Measurements from ENCODE around the gene HOXA10. TPM values are rescaled to one million over a fixed set of nuclear protein-coding genes. Genes with fewer than 3 reads are reported as not detected.
A peak's percentile ranks its signal among the peaks of the same experiment; 100 is the strongest.

Gene HOXA10
- total RNA-seq, 2 experiments from 2014 or later = not detected

DNA sequence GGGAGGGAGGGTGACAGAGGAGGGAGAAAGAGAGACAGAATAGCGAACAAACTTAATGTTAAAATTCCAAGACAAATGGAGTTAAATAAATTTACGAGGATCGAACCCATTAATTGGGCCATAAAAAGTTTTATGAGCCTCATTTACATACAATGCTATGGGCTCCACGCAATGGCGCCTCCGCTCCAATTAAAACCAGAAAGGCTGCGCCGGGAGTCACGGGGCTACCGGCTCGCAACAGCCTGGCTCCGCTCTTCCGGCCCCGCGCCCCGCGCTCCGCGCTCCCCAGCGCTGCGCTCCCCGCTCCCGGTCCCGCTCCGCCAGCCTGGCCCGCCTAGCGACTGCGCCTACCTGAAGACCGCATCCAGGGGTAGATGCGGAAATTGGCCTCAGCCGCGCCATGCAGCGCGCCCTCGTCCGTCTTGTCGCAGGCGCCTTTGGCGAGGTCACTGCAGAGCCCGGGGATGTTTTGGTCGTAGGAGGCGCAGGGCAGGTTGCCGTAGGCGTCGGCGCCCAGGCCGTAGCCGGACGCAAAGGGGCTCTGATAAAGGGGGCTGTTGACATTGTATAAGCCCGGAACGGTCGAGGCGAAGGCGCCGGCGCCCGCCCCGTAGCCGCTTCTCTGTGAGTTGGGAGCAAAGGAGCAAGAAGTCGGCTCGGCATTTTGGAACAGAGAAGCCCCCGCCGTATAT, 18.2 kb downstream of the HOXA10 start:
- CTCF ChIA-PET = interaction anchor here (0.7 to 1.4 kb wide), 4 partner anchors 12 to 34 kb away, joined by 3 to 6 read pairs (median 3); no protein-coding TSS in a partner anchor
- H3K27me3 Mint-ChIP-seq = peaks cover 88% of the 10 kb centered on the region
- peak overlapping the region; percentile 47 for H3K4me3 Mint-ChIP-seq
- no peak for DNase-seq
- H3K4me1 Mint-ChIP-seq = peaks cover 21% of the 10 kb centered on the region
- H3K36me3 Mint-ChIP-seq (ENCODE audit: low read depth) = peaks cover 3% of the 10 kb centered on the region
- POLR2A ChIA-PET = no interaction called here
- H3K9me3 Mint-ChIP-seq = no peaks in the 10 kb centered on the region
- H3K27ac Mint-ChIP-seq = peak overlapping the region; percentile 82

- POLR2A ChIA-PET = no interaction called here
These were observed 19.0 kb downstream of the HOXA10 start for GRCh38 chr7:27154901-27155815.

DNA sequence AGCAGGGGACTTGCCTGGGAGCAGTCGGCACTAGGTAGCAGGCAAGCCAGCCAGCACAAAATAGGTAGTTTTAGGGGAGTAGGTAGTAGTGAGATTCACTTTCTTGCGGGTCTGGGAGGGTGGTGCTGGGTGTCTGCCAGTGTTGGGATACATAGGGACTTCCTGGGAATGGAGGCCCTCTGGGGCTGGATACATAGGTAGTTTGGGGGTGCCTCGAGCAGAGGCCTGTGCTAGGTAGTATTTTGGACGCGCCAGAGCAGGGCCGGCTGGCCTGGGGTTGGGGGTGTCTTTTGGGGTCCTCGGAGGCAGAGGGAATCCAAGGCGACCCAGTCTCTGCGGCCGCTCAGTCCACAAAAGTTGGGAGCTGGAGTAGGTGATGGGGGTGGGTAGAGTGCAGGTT, 19.8 kb downstream of the HOXA10 start:
- CTCF ChIA-PET = interaction anchor here (0.7 kb wide), 1 partner anchor 40 kb away, joined by 3 read pairs; no protein-coding TSS in a partner anchor
- no peak for DNase-seq
- Mint-ChIP-seq H3K36me3 (ENCODE audit: low read depth) (peaks cover 1% of the 10 kb centered on the region), H3K27ac (no peak overlapping the region), H3K4me3 (no peak overlapping the region), H3K4me1 (peaks cover 21% of the 10 kb centered on the region), H3K27me3 (peaks cover 90% of the 10 kb centered on the region), H3K9me3 (no peaks in the 10 kb centered on the region)
- POLR2A ChIA-PET = no interaction called here

More at GRCh38 chr7:27154901-27155815, 19.0 kb downstream of the HOXA10 start:
- Mint-ChIP-seq H3K9me3 (no peaks in the 10 kb centered on the region), H3K27ac (peak overlapping the region; percentile 82), H3K4me3 (peak overlapping the region; percentile 47), H3K36me3 (ENCODE audit: low read depth) (peaks cover 3% of the 10 kb centered on the region), H3K4me1 (peaks cover 25% of the 10 kb centered on the region), H3K27me3 (peaks cover 91% of the 10 kb centered on the region)
- CTCF ChIA-PET = interaction anchor here (0.7 to 0.8 kb wide), 2 partner anchors 13 to 24 kb away, joined by 3 read pairs; no protein-coding TSS in a partner anchor
- DNase-seq = no peak

DNA sequence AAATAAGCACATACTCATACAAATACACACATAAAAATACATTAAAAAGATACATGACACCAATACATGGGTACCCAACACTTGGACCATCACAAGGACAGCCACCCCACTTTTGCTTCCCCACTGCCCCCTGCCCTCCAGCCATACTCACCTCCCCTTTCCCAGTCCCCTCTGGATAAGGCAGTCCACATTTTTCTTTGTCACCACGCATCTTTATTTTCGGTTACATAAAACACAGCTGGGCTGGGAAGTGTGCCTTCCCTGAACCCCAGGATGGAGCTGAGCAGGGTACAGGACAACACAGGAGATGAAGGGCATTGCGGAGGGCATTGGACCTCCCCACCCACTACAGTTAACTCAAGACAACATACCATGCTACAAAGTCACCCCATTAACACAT, 20.6 kb downstream of the HOXA10 start:
- ChIA-PET POLR2A (no interaction called here), CTCF (interaction anchor here (0.7 to 1.5 kb wide), 2 partner anchors 26 to 41 kb away, joined by 3 to 6 read pairs; no protein-coding TSS in a partner anchor)
- Mint-ChIP-seq H3K27me3 (peaks cover 89% of the 10 kb centered on the region), H3K4me1 (peaks cover 21% of the 10 kb centered on the region), H3K4me3 (no peak overlapping the region), H3K9me3 (no peaks in the 10 kb centered on the region), H3K36me3 (ENCODE audit: low read depth) (peaks cover 1% of the 10 kb centered on the region), H3K27ac (no peak overlapping the region)
- no peak for DNase-seq

DNA sequence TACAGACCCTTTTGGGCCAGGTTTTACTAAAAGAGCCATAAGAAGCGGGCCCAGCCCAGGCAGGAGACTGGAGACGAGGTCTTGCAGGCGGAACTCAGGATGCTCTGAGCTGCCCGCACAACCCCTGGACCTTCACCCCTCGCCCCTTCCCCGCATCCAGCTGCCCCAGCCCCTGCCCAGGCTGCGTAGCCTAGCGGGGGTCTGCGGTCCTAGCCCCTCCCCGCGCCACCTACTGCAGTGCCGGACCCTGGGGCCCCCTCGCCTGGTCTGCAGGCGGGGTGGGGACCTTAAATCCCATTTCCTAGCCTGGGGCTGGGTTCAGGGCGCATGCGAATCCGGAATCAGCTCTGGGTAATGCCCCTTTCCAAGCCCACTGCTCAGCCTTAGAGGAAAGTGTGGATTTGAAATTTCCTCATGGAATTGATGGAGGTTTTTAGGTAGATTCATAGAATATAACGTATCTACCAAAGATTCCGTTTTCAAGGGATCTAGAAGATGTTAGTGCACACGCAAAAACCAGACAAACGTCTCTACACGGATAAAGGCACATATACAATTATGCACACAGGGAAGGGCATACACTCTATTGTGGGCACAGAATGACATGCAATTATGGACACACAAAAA, 21.2 kb downstream of the HOXA10 start:
- POLR2A ChIA-PET = no interaction called here
- no peak overlapping the region for H3K27ac Mint-ChIP-seq
- H3K36me3 Mint-ChIP-seq (ENCODE audit: low read depth) = peaks cover 1% of the 10 kb centered on the region
- CTCF ChIA-PET = interaction anchor here (1.0 to 3.0 kb wide), 3 partner anchors 8 to 43 kb away, joined by 3 to 11 read pairs (median 6); no protein-coding TSS in a partner anchor
- peaks cover 27% of the 10 kb centered on the region for H3K4me1 Mint-ChIP-seq
- H3K9me3 Mint-ChIP-seq = no peaks in the 10 kb centered on the region
- H3K27me3 Mint-ChIP-seq = peaks cover 89% of the 10 kb centered on the region
- no peak for DNase-seq
- no peak overlapping the region for H3K4me3 Mint-ChIP-seq

GRCh38 chr7:27151931-27152815, 21.9 kb downstream of the HOXA10 start, which contains the start of gene HOXA3:
Gene HOXA3, minus strand, starts transcription at chr7:27152583. Its CDS starts 41,943 bp downstream, at chr7:27110640.
- Mint-ChIP-seq H3K27ac (peak within 1 kb of the TSS; percentile 31), H3K9me3 (no peaks in the 10 kb centered on the region), H3K4me3 (peak within 1 kb of the TSS; percentile 39), H3K27me3 (peaks cover 88% of the 10 kb centered on the region), H3K4me1 (peaks cover 27% of the 10 kb centered on the region), H3K36me3 (ENCODE audit: low read depth) (peaks cover 1% of the 10 kb centered on the region)
- POLR2A ChIA-PET = no interaction called here
- CTCF ChIA-PET = interaction anchor here (1.0 to 3.0 kb wide), 7 partner anchors 9 to 90 kb away, joined by 3 to 11 read pairs (median 6); partner anchors contain the start of genes EVX1 and HOXA11
- no peak for DNase-seq

- H3K4me3 Mint-ChIP-seq = peak overlapping the region; percentile 39
- peaks cover 1% of the 10 kb centered on the region for H3K36me3 Mint-ChIP-seq (ENCODE audit: low read depth)
- DNase-seq = no peak
- H3K27me3 Mint-ChIP-seq = peaks cover 90% of the 10 kb centered on the region
- H3K9me3 Mint-ChIP-seq = no peaks in the 10 kb centered on the region
- CTCF ChIA-PET = interaction anchor here (0.8 to 3.0 kb wide), 12 partner anchors 10 to 104 kb away, joined by 3 to 11 read pairs (median 4); partner anchors contain the start of genes EVX1, HOXA11 and HOXA13
- peaks cover 27% of the 10 kb centered on the region for H3K4me1 Mint-ChIP-seq
- POLR2A ChIA-PET = interaction anchor here (1.0 kb wide), 1 partner anchor 21 kb away, joined by 3 read pairs; no protein-coding TSS in a partner anchor
- H3K27ac Mint-ChIP-seq = peak overlapping the region; percentile 31
These were observed 22.7 kb downstream of the HOXA10 start for GRCh38 chr7:27151341-27151930.

DNA sequence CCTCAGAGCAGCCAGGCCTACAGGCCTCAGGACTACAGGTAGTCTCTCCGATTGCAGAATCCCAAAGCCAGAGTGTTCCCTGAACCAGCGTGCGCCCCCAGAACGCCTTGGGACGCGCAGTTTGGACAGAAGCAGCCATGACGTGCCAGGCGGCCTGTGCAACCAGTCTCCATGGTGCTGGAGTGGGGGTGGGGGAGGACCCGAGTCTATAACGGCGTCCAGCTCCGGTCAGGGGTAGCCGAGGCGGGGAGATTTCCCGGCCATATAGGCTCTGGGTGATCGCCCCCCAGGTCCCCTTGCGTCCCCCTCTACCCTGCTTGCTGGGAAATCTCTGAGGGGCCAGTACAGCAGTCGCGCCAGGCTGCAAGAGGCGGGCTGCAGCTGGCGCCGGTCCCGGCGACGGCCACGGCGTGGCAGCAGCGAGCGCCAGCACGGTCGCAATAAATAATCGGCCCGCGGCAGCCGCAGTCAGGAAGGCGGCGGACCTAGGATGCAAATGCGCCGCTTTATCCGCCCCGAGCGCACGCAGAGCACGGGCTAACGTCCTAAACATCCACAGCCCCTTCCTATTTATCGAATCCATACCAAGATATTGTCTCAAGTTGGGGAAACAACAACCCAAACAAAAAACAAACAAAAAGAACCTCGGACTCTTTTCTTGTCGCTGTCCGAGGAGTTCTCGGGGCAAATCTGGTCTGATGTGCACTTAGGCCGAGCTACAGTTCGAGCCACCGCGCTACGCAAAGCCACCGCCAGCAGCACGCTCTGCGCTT, 23.4 kb downstream of the HOXA10 start:
- no peaks in the 10 kb centered on the region for H3K9me3 Mint-ChIP-seq

GRCh38 chr7:27149842-27150567, 24.1 kb downstream of the HOXA10 start:
- Mint-ChIP-seq H3K36me3 (ENCODE audit: low read depth) (no peaks in the 10 kb centered on the region), H3K27me3 (peaks cover 83% of the 10 kb centered on the region), H3K4me3 (no peak overlapping the region), H3K9me3 (no peaks in the 10 kb centered on the region), H3K4me1 (peaks cover 27% of the 10 kb centered on the region), H3K27ac (no peak overlapping the region)
- ChIA-PET POLR2A (no interaction called here), CTCF (interaction anchor here (0.6 to 3.0 kb wide), 18 partner anchors 10 to 1222 kb away, joined by 3 to 11 read pairs (median 4); partner anchors contain the start of genes EVX1, HOXA11 and HOXA13)
- DNase-seq = no peak

More for the DNA sequence above, 23.4 kb downstream of the HOXA10 start:
- ChIA-PET CTCF (interaction anchor here (0.6 to 3.0 kb wide), 19 partner anchors 10 to 1223 kb away, joined by 3 to 11 read pairs (median 3); partner anchors contain the start of genes EVX1, HOXA11 and HOXA13), POLR2A (interaction anchor here (1.0 kb wide), 1 partner anchor 22 kb away, joined by 3 read pairs; no protein-coding TSS in a partner anchor)
- peak overlapping the region; percentile 39 for H3K4me3 Mint-ChIP-seq
- peaks cover 90% of the 10 kb centered on the region for H3K27me3 Mint-ChIP-seq
- H3K36me3 Mint-ChIP-seq (ENCODE audit: low read depth) = peaks cover 1% of the 10 kb centered on the region
- DNase-seq = peak; percentile 55
- no peak overlapping the region for H3K27ac Mint-ChIP-seq
- peaks cover 27% of the 10 kb centered on the region for H3K4me1 Mint-ChIP-seq
